K562 (cell line): Measurements from ENCODE around the gene CALU. TPM values are rescaled to one million over a fixed set of nuclear protein-coding genes. Genes with fewer than 3 reads are reported as not detected.

Experiments
- FOXK2 ChIP-seq, 2 experiments: fragments of 450-650 bp; IDR thresholded peaks in 1 of 2; conservative IDR thresholded peaks in 1 of 2; 2 replicates each; pipeline ENCODE4 v1.6.1; 2016; ENCODE audit warnings: low read depth in 2 of 2, mild to moderate bottlenecking in 1 of 2
- HDAC2 ChIP-seq: fragments of 450-650 bp; IDR thresholded peaks from 2 replicates; pipeline ENCODE4 v1.6.1; 2016; ENCODE audit warnings: mild to moderate bottlenecking
- JUND ChIP-seq, 2 experiments: IDR thresholded peaks; 2 replicates in 1 of 2; 3 replicates in 1 of 2; pipeline ENCODE4 v1.6.1; 2011; ENCODE audit warnings: borderline replicate concordance in 2 of 2, low read depth in 2 of 2, low read length in 2 of 2, improper control_type of control experiment in 1 of 2, missing biosample characterization in 1 of 2, missing genetic modification characterization in 1 of 2, missing genetic modification reagents in 1 of 2
- LARP7 ChIP-seq: fragments of 450-650 bp; IDR thresholded peaks from 2 replicates; pipeline ENCODE4 v1.6.1; 2016
- NFIC ChIP-seq: fragments of 450-650 bp; IDR thresholded peaks from 2 replicates; pipeline ENCODE4 v1.6.1; 2017; ENCODE audit warnings: mild to moderate bottlenecking, inconsistent platforms
- NR2F6 ChIP-seq: fragments of 450-650 bp; formaldehyde crosslinking; IDR thresholded peaks from 2 replicates; pipeline ENCODE4 v1.4.0; 2020; ENCODE audit warnings: mild to moderate bottlenecking
- RBM22 ChIP-seq: fragments of 200-400 bp; formaldehyde crosslinking; IDR thresholded peaks from 2 replicates; pipeline ENCODE4 v1.6.1; 2018; ENCODE audit warnings: low read length, low read depth; ENCODE audit not compliant: poor library complexity, severe bottlenecking
- SP1 ChIP-seq: sonication (generic); formaldehyde crosslinking; IDR thresholded peaks from 2 replicates; pipeline ENCODE4 v1.8.1; 2022; ENCODE audit warnings: mild to moderate bottlenecking, missing genetic modification reagents
- SREBF2 ChIP-seq: sonication (generic); formaldehyde crosslinking; IDR thresholded peaks from 2 replicates; pipeline ENCODE4 v1.4.0; 2020; ENCODE audit warnings: mild to moderate bottlenecking, missing genetic modification reagents
- YBX1 ChIP-seq: fragments of 450-650 bp; IDR thresholded peaks from 2 replicates; pipeline ENCODE4 v1.7.1; 2016; ENCODE audit warnings: mild to moderate bottlenecking
- ZKSCAN1 ChIP-seq: fragments of 150-350 bp; IDR thresholded peaks from 2 replicates; pipeline ENCODE4 v1.6.1; 2016; ENCODE audit warnings: low read depth, low read length
- ZNF212 ChIP-seq: fragments of 450-650 bp; formaldehyde crosslinking; IDR thresholded peaks from 2 replicates; pipeline ENCODE4 v1.4.0; 2020; ENCODE audit warnings: mild to moderate bottlenecking
- ZNF217 ChIP-seq: sonication (generic); formaldehyde crosslinking; IDR thresholded peaks from 2 replicates; pipeline ENCODE4 v1.8.0; 2022; ENCODE audit warnings: mild to moderate bottlenecking, missing genetic modification reagents
- ZNF436 ChIP-seq: fragments of 250-450, 450-650 bp; sonication (Bioruptor Pico); formaldehyde crosslinking; IDR thresholded peaks from 2 replicates; pipeline ENCODE4 v1.7.0; 2020; ENCODE audit warnings: mild to moderate bottlenecking
- polyA plus RNA-seq, 8 experiments: library from polyadenylated mRNA; depleted of rRNA in 4 of 8; stranded (reverse) in 5 of 8; unstranded in 3 of 8; fragments of >200 nt; fragmentation: Nextera tagmentation in 2 of 8; fragmentation: Illumina TruSeq in 1 of 8; extraction: Ambion mirVana in 2 of 8; extraction: Trizol in 1 of 8; gene quantifications; 2 replicates each; pipeline versions ENCODE4 v1.2.1 to v1.2.3, GENCODE V29; 2011 to 2014; ENCODE audit warnings: inconsistent platforms in 1 of 8, missing spikeins in 1 of 8
- total RNA-seq, 7 experiments: library from RNA; depleted of rRNA in 6 of 7; stranded (reverse); fragments of >200 nt in 6 of 7; fragmentation: Illumina TruSeq in 2 of 7; extraction: Trizol in 2 of 7; gene quantifications; 2 replicates each; pipeline versions ENCODE4 v1.2.1 to v1.2.3, GENCODE V29; 2011 to 2021; ENCODE audit warnings: low replicate concordance in 1 of 7
- TF ChIP-seq, protein P1 (sequence below): sonication (generic); formaldehyde crosslinking; IDR thresholded peaks from 2 replicates; pipeline ENCODE4 v1.8.0; 2023; ENCODE audit warnings: missing genetic modification reagents, mild to moderate bottlenecking, borderline replicate concordance
- TF ChIP-seq, protein P2 (sequence below): sonication (generic); formaldehyde crosslinking; IDR thresholded peaks from 2 replicates; pipeline ENCODE4 v1.8.0; 2022; ENCODE audit warnings: mild to moderate bottlenecking, low read depth, missing genetic modification reagents
- TF ChIP-seq, protein P3 (sequence below), 2 experiments: fragments of 450-650 bp in 1 of 2; IDR thresholded peaks; 2 replicates each; pipeline ENCODE4 v1.6.1; 2011 to 2017; ENCODE audit warnings: low read depth in 2 of 2, antibody characterized with exemption in 1 of 2, borderline replicate concordance in 1 of 2, low read length in 1 of 2, mild to moderate bottlenecking in 1 of 2, mixed read lengths in 1 of 2; ENCODE audit not compliant: control insufficient read depth in 1 of 2

CALU gene
- total and polyA plus RNA-seq, 9 of the 15 experiments (the other 6 are each of a cell fraction or from before 2014, with no cell fraction given), result 166 to 286 (median 215) TPM

DNA sequence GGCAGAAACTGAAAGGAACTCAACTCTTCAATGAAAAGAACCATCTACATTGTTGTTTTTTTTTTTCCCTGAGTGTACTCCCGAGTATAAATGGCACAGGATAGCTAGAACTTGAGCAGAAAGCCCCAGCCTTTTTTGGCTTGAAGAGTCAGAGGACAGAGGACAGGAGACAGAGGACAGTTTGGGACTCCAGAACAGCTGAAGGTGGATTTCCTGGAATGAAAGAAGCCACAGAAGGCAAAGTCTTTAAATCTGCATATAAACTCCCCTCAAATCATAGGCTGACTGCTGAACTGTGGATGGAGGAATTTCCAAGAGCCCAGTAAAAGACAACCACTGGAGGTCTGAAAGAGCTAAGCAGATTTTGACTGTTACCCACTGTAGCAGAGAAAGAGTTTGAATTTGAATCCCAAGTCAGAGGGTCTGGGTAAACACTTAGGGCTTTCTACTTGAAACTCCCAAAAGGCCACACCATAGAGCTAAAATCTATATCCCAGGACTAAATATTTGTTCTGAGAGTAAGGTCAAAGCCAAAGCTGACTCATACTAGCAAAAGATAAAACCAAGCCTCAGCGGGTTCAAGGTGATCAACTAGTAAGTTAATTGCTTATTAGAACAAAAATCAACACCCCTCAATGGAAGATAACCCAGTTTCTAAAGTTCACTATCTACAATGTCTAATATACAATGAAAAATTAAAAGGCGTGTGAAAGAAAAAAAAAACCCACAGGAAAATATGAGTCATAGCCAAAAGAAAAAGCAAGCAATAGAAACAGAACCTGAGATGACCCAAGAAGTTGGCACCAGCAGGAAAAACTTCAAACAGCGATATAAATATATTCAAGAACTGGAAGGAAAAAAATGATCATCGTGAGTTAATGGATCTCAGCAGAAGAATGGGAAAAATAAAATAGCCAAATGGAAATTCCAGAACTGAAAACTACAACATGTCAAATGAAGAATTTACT, 38.3 kb downstream of the CALU start (continued):
- TF ChIP-seq, protein P1, sequence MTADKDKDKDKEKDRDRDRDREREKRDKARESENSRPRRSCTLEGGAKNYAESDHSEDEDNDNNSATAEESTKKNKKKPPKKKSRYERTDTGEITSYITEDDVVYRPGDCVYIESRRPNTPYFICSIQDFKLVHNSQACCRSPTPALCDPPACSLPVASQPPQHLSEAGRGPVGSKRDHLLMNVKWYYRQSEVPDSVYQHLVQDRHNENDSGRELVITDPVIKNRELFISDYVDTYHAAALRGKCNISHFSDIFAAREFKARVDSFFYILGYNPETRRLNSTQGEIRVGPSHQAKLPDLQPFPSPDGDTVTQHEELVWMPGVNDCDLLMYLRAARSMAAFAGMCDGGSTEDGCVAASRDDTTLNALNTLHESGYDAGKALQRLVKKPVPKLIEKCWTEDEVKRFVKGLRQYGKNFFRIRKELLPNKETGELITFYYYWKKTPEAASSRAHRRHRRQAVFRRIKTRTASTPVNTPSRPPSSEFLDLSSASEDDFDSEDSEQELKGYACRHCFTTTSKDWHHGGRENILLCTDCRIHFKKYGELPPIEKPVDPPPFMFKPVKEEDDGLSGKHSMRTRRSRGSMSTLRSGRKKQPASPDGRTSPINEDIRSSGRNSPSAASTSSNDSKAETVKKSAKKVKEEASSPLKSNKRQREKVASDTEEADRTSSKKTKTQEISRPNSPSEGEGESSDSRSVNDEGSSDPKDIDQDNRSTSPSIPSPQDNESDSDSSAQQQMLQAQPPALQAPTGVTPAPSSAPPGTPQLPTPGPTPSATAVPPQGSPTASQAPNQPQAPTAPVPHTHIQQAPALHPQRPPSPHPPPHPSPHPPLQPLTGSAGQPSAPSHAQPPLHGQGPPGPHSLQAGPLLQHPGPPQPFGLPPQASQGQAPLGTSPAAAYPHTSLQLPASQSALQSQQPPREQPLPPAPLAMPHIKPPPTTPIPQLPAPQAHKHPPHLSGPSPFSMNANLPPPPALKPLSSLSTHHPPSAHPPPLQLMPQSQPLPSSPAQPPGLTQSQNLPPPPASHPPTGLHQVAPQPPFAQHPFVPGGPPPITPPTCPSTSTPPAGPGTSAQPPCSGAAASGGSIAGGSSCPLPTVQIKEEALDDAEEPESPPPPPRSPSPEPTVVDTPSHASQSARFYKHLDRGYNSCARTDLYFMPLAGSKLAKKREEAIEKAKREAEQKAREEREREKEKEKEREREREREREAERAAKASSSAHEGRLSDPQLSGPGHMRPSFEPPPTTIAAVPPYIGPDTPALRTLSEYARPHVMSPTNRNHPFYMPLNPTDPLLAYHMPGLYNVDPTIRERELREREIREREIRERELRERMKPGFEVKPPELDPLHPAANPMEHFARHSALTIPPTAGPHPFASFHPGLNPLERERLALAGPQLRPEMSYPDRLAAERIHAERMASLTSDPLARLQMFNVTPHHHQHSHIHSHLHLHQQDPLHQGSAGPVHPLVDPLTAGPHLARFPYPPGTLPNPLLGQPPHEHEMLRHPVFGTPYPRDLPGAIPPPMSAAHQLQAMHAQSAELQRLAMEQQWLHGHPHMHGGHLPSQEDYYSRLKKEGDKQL (CRISPR knock-in tag), result no peak
- TF ChIP-seq NR2F6, result no peak
- no peak for TF ChIP-seq ZNF217 (CRISPR knock-in tag)
- no peak for TF ChIP-seq SREBF2 (CRISPR knock-in tag)
- no peak for TF ChIP-seq LARP7
- TF ChIP-seq NFIC, result peak; percentile 52
- TF ChIP-seq, protein P2, sequence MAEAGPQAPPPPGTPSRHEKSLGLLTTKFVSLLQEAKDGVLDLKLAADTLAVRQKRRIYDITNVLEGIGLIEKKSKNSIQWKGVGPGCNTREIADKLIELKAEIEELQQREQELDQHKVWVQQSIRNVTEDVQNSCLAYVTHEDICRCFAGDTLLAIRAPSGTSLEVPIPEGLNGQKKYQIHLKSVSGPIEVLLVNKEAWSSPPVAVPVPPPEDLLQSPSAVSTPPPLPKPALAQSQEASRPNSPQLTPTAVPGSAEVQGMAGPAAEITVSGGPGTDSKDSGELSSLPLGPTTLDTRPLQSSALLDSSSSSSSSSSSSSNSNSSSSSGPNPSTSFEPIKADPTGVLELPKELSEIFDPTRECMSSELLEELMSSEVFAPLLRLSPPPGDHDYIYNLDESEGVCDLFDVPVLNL (CRISPR knock-in tag), result no peak
- TF ChIP-seq HDAC2, result no peak
- no peak for TF ChIP-seq SP1 (CRISPR knock-in tag)
- TF ChIP-seq FOXK2 (conservative IDR thresholded peaks at IDR 0.05 in 1 of 2, IDR thresholded peaks at IDR 0.05 in 1 of 2; ENCODE audit: low read depth in 2 of 2), result peak; percentile 52 to 53; a peak in 2 of 4 replicates
- TF ChIP-seq ZNF212, result no peak
- no peak for TF ChIP-seq ZNF436 (CRISPR knock-in tag)
- TF ChIP-seq YBX1, result no peak
- TF ChIP-seq ZKSCAN1, result no peak
- TF ChIP-seq RBM22, result no peak
- peak; percentile 97 for TF ChIP-seq JUND (IDR thresholded peaks at IDR 0.05; ENCODE audit: borderline replicate concordance, low read depth, low read length)
- peak; percentile 100 for TF ChIP-seq JUND (tag; IDR thresholded peaks at IDR 0.05; ENCODE audit: borderline replicate concordance, low read depth, low read length)
- TF ChIP-seq, protein P3, sequence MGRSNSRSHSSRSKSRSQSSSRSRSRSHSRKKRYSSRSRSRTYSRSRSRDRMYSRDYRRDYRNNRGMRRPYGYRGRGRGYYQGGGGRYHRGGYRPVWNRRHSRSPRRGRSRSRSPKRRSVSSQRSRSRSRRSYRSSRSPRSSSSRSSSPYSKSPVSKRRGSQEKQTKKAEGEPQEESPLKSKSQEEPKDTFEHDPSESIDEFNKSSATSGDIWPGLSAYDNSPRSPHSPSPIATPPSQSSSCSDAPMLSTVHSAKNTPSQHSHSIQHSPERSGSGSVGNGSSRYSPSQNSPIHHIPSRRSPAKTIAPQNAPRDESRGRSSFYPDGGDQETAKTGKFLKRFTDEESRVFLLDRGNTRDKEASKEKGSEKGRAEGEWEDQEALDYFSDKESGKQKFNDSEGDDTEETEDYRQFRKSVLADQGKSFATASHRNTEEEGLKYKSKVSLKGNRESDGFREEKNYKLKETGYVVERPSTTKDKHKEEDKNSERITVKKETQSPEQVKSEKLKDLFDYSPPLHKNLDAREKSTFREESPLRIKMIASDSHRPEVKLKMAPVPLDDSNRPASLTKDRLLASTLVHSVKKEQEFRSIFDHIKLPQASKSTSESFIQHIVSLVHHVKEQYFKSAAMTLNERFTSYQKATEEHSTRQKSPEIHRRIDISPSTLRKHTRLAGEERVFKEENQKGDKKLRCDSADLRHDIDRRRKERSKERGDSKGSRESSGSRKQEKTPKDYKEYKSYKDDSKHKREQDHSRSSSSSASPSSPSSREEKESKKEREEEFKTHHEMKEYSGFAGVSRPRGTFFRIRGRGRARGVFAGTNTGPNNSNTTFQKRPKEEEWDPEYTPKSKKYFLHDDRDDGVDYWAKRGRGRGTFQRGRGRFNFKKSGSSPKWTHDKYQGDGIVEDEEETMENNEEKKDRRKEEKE (IDR thresholded peaks at IDR 0.05; ENCODE audit: borderline replicate concordance in 1 of 2, control insufficient read depth in 1 of 2, low read depth in 2 of 2, low read length in 1 of 2), result no peak
- TF ChIP-seq, all 486 proteins: peak for 43
